Measurements from ENCODE around the gene RFX3.

The RFX3 gene

DNA sequence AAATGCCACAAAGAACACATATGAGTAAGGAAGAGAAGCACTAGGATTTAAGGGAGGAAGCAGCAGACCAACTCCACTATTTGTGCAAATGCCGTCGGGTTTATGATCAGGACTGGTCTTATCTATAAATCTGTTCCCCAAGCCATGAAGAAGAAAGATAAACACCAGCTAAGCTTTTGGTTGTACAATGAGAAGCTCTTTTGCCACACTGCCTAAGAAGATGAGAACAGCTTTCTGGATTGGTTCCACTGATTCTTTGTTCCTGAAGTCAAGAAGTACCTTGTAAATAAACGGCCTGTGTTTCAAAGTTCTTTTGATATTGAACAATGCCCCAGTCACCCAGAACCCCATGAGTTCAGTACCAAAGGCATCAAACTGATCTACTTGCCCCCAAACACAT is 93.9 kb downstream of the RFX3 start:
- DNase-seq: no peak

DNA sequence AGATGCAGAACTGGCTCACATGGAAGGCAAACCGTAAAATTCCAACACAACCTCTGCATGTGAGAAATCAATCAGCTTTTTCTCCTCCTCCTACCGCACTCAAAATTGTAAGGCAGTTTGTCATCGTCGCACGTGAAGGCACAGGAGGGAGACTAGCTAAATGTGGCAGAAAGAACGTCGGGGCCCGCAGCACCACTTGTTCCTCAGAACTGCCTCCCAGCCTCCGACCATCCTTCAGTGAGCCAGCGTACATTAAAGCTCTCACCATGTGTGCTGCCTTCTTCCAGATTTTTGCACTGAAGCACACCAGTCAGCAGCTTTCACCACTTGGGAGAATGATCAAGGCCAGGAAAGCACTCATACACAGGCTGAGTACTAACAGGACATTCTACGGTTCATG is 105.9 kb downstream of the RFX3 start:
- DNase-seq: no peak

DNA sequence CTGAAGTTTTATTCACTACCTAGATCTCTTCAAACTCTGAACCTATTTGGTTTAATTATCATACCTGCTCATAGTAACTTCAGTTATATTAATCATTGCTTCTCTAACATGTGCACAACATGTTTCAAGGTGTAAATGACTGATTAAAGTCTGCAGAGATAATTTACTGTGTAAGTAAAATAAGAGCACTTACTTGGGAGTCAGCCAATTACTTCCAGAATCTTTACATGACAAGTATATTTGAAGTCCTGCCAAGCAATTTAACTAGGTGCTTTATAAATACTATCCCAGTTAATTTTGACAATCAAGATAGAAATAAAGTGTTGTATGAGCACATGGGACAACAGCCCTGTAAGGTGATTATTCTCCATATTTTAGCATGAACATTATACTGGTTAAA is 109.9 kb downstream of the RFX3 start:
- DNase-seq: no peak

DNA sequence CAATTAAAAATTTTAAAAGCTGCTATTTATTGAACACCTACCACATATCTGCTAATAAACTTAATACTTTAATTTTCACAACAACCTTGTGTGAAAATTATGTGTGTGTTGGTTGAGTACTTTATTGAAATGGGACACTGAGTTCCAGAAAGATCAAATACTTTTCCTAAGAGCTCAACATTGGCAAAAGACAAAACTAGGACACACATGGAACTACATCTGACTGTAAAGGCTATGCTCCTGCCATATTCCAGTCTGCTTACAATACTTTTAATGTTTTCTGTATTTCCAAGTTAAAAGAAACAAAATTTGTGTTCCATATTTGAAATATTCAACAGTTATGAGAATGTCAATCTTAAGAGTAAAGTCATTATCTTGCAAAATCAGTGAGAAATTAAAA is 111.8 kb downstream of the RFX3 start:
- no peak for DNase-seq

DNA sequence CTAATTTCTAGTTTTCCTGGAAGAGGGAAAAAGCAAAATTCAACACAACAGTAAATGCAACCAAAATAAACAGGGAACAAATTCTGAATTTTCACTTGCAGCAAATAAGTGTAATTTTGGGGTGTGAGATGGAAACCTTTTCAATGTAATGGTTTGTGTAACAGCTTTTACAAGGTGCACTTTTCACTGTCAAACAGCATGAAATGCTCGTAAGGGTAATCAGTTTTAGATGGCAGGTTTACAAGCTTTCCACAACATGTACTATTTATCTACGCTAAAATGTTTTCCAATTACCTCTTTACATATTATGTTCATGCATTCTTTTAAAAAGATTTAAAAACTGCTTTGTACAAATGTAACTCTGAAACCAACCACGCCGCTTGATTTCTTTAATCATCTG is 115.3 kb downstream of the RFX3 start:
- no peak for DNase-seq

DNA sequence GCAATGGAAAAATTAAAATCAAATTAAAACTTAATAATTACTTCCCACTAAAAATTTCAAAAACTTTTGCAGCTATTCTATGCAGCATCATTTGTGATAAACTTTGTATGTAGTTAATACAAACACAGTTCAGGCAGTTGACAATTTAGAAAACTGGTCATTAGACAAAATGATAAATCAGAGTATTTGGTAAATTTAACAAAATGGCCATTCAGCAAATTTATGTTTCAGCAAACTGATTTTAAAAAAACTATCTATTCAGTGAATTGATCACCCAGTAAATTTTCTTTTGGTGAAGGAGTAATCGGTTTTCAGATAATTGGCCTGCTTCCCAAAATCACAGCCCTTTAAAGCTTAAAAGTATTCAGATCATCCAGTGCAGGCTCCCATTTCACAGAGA is 116.3 kb downstream of the RFX3 start:
- DNase-seq: no peak

DNA sequence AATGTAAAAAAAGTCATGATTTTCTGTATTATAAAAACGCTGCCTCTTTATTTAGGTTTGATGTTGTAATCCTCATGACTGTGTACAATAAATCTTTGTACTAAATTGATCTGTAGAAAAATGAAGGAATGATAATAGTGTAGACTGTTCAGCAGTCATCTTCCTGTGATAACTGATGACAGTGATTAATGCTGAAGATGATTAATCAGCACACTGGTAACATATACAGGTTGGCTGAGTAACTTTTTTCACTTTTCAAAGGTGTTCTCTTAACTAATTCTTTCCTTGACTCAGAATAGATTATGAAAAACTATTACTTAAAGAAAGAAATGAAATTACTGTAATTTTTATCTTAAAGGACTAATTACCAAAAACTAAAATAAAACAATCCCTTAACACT is 122.5 kb downstream of the RFX3 start:
- DNase-seq: no peak

DNA sequence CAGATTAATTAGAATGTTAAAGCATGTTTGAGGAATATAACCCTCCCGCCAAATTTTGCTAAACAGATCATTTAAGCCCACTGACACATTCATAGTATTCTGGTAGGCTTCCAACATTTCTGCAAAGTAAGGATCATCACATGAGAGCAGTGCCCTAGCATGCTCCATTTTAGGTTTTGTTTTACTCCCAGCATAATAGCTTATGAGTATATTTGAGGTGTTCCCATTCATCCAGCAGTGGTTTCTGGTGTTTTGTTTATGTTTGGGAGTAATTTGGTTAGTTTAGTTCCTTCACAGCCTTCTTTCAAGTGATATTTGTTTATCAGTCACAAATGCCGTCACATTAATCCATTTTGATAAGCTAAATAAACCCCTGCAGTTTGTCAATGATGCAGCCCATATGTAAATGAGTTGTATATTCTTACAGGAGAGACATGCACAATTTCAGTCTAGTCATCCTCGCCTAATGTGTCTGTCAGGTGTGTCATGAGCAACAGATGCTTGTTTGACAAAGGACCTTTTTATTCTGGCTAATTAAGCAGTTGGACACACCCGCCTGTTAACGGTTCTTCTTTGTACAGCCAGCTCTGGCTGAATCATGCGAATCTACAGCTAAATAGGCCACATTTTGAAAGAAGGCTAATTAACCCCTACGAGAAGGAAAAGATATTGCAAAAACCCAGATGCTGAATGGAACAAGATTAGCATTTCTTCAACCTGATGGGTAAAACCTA is 124.4 kb downstream of the RFX3 start:
- no peak for DNase-seq

DNA sequence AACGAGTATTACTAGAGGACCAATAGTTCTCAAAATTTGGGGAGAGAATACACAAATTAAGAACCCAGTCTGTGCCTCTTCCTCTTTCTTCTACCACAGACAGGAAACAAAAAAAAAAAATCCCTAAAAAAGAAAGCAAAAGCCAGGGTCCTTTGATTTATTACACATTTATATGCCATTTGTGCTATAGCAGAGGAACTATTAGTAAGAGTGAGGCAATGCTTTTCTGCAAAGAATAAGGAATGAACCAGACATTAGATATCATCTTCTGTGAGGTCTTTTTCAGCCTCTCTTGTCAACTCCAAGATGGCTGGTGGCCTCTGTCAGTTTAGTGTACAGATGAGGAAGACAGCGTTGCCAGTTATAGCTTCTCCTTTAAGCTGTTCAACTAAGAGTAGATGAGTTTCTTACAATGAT is 127.6 kb downstream of the RFX3 start:
- no peak for DNase-seq

DNA sequence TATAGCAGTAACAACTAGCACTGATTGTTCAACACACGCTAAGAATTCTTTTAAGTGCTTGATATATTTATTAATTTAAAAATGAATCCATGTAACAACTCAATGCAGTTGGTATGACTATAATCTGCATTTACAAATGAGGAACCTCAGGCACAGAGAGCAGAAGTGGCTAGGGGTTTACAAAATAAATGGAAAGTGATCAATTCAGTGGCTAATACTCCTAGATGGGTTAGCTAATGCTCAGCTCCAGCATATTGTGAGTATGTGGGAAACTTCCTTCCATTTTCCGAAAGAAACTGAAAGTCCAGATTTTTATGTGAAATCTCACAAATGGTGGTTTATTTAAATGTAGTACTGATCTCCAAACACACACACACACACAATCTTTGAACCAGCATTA is 128.0 kb downstream of the RFX3 start:
- no peak for DNase-seq

DNA sequence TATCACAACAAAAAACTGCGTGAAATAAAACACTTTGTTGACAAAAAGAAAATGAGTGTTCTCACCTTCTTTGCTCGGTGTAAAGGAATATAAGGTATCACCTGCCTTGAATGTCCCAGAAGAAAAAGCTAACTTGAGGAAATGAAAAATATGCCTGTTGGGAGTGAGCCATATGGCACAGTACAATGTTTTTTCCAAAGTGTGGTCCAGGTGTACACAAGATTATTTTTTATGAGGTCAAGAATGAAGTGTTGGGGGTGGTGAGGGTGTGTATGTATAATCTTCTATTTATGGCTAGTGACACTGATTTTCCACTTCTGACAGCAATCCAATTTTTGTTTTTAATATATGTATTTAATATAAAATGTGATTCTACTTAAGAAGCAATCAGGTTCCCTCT is 134.4 kb downstream of the RFX3 start:
- DNase-seq: no peak

DNA sequence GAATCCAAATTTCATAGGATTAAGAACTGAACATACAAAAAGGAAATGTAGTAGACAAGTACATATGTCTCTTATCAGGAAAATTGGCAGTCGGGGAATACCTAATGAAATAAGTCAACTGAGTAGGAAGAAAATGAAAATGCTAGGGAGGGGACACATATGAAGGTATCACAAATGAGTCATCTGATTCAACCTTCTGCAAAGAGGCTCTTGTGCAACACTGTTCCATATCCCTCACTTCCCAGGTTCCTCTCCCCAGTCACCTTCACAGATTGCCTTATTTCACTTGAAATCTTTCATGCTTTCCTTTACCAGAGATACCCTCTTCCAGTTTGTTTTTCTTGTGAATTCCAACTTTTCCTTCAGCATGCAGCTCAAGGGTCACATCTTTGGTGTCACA is 139.0 kb downstream of the RFX3 start:
- DNase-seq: no peak

DNA sequence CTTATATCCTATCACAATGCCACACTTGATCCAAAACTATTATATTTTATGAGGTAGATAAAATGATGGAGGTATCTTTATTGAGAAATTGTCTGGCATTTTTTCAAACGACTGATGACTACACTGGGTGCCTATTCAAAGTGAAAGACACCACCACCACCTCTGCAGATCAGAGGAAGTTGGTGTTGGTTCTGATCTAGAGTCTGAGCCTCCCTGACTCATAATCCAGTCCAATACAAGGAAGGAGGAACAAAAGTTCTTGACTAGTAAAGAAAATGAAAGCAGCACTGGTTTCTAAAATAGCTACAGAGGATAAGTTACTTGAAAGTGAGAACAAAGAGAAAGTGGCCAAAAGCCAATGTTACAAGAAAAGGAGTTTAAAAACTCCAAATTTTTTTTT is 139.9 kb downstream of the RFX3 start:
- no peak for DNase-seq

DNA sequence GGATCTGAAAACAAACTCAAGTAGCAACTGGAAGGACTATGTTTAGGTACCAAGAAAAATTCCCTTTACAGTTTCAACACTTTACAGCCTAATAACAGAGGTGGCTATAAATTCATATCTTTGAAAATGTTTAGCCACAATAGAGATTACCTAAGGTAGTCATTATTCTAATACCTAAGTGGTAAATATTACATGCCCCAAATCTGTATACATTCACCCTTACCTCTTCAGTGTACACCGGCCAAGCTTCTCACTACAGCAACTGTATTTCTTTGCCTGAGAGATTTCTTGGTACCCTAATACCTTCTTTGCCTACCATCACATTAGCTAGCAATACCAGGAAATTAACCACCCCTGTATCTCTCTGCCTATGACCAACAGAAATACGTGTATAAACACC is 154.0 kb downstream of the RFX3 start:
- DNase-seq: no peak

DNA sequence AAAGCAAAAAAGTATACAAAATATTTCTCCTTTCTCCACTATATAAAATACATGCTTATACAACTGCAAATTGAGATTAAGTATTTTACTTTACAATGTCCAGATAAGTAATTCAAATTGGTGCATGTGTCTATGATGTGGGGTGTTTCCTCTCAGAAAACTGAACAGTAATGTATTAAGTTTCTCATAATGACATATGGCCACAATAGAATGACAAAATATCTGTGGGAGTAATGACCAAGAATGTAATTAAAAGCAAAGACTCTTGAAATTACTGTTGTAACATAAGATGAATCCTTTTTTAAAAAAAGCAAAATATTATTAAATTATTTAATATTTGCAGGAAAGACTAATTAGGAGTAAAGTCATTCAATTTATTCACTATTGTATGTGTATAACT is 155.1 kb downstream of the RFX3 start:
- DNase-seq: no peak

DNA sequence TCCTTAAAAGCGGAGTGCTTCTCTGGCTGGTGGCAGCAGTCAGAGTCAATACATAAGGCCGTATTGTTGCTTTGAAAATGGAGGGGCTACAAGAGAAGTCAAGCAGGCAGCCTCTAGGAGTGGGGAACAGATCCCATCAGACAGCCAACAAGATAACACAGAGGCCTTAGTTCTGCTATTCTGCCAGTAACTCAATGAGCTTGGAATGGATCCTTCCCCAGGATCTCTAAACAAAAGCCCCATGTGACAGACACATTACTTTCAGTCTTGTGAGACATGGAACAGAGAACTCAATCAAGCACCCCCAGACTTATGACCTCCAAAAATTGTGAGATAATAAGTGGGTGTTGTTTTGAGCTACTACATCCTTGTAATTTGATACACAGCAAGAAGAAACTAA is 158.6 kb downstream of the RFX3 start:
- DNase-seq: no peak

DNA sequence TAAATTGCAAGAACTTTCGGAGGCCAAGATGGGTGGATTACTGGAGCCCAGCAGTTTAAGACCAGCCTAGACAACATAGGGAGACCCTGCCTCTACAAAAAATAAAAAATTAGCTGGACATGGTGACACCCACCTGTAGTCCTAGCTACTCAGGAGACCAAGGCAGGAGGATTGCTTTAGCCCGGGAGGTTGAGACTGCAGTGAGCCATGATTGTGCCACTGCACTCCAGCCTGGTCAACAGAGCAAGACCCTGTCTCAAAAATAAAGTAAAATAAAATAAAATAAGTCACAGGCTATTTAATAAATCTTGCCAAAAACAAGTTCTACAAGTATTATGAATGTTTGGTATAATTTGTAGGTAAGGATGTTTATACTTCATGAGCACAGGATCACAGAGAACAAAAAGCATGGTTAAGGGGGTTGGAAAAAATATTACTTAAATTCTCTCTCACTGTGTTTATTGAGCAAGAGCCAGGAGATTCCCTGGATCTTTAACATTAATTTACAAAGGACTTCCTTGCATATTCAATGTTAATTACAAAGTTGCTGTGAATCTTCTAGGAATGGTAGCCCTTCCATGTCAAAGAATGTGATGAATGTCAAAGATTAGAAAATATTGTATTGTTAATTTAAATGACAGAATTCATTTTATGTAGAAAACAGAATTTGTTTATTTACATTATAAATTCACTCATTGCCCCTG is 164.0 kb downstream of the RFX3 start:
- no peak for DNase-seq

DNA sequence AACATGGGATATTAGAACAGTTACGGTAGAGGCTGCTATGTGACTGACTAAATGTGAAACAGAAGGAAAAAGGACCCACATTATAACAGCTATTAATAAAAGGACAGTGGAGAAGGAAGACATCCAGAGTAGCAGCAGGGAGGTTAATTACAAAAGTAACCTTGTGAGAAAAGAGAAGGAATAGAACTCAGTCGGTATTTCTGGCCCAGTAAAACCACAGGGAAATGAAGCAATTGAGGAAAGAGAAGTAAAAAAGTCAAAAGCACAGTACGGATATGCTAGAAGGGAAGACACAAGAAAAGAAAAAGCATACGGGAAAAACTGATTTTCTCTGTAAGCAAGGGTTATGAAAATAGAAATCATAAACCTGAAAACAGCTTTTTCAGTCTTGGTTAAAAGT is 164.7 kb downstream of the RFX3 start:
- DNase-seq: no peak

DNA sequence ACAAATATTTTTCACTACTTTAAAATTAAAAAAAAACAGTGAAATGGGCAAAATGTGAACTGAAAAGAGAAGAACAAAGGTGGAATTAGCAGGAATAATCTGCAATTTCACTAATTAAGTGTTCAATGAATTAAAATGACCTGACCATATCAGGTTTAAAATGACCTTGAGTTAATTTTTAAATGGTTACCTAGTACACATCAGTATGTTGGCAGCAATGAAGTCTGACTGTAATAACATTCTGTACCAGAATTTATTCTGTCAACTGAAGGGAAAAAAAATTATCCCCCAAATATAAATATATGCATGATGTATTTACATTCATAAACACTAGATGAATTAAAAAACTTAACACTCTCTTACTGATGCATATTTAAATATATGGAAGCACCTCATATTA is 165.6 kb downstream of the RFX3 start:
- DNase-seq: no peak

DNA sequence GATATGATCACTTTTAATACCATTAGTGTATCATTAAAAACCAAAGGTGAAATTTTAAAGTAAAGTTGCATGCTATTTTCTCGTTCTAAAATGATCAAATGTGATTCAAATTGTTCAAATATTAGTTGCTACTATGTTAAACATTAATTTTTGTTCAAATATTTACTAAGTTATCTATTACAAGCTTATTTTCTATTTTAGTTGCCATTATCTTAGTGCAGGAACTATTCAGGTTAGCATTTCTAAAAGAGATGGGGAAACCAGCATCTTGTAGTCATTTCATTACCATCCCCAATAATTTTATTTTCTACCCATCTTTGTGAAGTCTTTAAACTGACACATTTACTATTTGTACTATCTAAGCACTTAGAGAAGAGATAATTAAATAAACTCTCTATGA is 166.0 kb downstream of the RFX3 start:
- no peak for DNase-seq

DNA sequence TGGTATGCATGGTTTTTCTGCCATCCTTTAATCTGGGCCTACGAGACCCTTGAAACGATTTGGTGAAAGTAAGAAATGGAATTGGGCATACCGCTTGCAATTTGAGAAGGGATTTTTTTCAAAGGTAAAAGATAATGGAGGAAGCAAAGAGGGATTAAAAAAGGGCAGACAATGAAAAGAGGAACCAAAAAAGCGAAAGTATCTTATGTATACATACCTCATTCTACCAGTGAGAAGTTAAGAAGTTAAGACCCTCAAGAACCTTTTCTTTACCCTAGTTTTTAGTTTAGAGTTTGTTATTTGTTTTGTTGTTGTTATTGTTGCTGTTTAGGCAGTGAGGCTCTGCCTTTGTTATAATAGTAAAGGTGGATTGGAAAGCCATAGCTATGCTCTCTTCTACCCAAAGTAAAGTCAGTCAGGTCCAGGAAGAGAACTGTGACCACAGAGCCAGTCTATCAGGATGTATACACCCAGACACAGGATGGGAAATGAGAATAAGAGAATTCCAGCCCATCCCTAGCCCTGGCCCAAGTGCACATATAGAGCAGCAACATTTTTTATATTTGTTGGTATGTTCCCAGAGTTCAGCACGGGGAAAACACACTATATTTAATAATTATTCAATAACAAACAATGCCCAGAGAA is 166.6 kb downstream of the RFX3 start:
- no peak for DNase-seq

DNA sequence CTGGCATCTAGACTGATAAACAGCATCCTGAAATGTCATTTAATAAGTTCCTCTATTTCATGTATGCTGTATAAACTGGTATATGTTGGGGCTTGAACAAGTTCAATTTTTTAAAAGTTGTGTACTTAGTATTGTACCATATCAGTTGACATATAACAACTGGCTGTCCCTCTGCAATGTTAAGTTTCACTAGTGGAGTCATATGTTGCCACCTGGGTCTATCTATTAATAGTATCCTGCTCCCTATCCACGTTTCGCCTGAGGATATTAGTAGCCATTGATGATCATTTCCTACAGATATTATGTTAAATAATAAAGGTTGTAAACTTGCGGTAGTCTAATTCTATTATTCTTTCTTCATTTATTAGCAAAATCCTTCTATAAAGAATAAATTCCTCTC is 177.6 kb downstream of the RFX3 start:
- no peak for DNase-seq

DNA sequence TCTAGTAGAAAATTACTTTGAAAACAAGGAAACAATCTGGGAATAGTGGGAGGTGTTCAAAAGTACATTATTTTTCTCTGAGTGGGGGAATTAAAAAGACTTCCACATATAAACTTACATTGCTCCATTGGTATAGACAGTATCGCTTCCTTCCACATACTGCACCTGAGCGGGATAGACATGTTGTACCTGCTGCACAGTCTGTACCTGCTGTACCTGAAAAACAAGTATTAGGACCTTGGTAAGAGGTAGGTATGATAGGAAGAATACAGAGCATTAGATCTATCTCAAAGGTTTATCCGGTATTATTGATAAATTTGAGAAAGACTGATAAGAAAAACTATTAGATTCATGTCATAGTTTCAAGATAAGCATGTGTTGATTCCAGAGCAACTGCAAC is 179.3 kb downstream of the RFX3 start:
- no peak for DNase-seq

DNA sequence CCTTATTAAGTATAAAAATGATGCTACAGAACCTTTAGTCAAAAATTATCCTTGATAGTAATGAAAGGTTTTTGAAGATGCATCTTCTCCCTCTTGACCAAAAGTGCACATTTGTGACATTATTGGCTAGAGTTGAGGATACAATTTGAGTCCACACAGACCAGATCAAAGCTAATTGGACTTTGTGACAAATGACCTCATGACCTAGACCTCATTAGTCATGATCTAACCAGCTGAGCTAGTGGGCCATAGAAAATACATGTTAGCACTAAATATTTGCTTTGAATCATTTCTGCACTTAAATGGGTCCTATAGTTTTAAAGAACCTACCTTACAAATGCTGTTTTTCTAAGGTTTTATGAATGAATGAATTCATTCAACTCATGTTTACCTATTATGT is 182.1 kb downstream of the RFX3 start:
- DNase-seq: no peak
